ENCODE measurements around the gene POC1B.

The POC1B gene

GRCh38 chr12:89493670-89494302, 32.1 kb downstream of the POC1B start:
- DNase-seq: no peak

GRCh38 chr12:89492883-89493282, 33.0 kb downstream of the POC1B start:
- DNase-seq: no peak

GRCh38 chr12:89490922-89491321, 34.9 kb downstream of the POC1B start:
- DNase-seq: no peak

- no peak for DNase-seq
Measured at GRCh38 chr12:89486264-89486663, 39.6 kb downstream of the POC1B start.

GRCh38 chr12:89484470-89484869, 41.4 kb downstream of the POC1B start:
- no peak for DNase-seq

- no peak for DNase-seq
Measured at GRCh38 chr12:89481213-89481914, 44.5 kb downstream of the POC1B start.

- DNase-seq: no peak
Measured at GRCh38 chr12:89479982-89480381, 45.9 kb downstream of the POC1B start.

GRCh38 chr12:89477633-89478279, 48.1 kb downstream of the POC1B start:
- no peak for DNase-seq

GRCh38 chr12:89476904-89477595, 48.8 kb downstream of the POC1B start:
- no peak for DNase-seq

GRCh38 chr12:89476232-89476631, 49.6 kb downstream of the POC1B start:
- no peak for DNase-seq

- DNase-seq: no peak
Measured at GRCh38 chr12:89475203-89475990, 50.5 kb downstream of the POC1B start.

GRCh38 chr12:89474615-89475014, 51.2 kb downstream of the POC1B start:
- DNase-seq: no peak

- DNase-seq: no peak
Measured at GRCh38 chr12:89472508-89472907, 53.3 kb downstream of the POC1B start.

GRCh38 chr12:89470741-89471509, 54.9 kb downstream of the POC1B start:
- DNase-seq: peak in 1 of 2 experiments; percentile 18

- no peak for DNase-seq
Measured at GRCh38 chr12:89469361-89469760, 56.5 kb downstream of the POC1B start.

- no peak for DNase-seq
Measured at GRCh38 chr12:89468648-89469326, 57.1 kb downstream of the POC1B start.

- DNase-seq: no peak
Measured at GRCh38 chr12:89468017-89468416, 57.8 kb downstream of the POC1B start.

- no peak for DNase-seq
Measured at GRCh38 chr12:89464974-89465592, 60.8 kb downstream of the POC1B start.

GRCh38 chr12:89461649-89462612, 63.9 kb downstream of the POC1B start:
- peak; percentile 13 to 32 for DNase-seq

- DNase-seq: no peak
Measured at GRCh38 chr12:89461190-89461589, 64.7 kb downstream of the POC1B start.

Measured in NCI-H1930 (cell line).